ENCODE data around the gene MTO1.

GRCh38 chr6:73413102-73413501 lies 48.4 kb upstream of the MTO1 start:
- TF ChIP-seq EZH2 (IDR thresholded peaks at IDR 0.05): no peak
- TF ChIP-seq CTCF (IDR thresholded peaks at IDR 0.05): no peak

Data from neural progenitor cell (in vitro differentiated cells).